ENCODE data around the gene ATG9B.

Gene ATG9B

GRCh38 chr7:150998341-150998740 is 26.0 kb downstream of the ATG9B start:
- no peak for DNase-seq

GRCh38 chr7:150997817-150998216 is 26.5 kb downstream of the ATG9B start:
- no peak for DNase-seq

DNA sequence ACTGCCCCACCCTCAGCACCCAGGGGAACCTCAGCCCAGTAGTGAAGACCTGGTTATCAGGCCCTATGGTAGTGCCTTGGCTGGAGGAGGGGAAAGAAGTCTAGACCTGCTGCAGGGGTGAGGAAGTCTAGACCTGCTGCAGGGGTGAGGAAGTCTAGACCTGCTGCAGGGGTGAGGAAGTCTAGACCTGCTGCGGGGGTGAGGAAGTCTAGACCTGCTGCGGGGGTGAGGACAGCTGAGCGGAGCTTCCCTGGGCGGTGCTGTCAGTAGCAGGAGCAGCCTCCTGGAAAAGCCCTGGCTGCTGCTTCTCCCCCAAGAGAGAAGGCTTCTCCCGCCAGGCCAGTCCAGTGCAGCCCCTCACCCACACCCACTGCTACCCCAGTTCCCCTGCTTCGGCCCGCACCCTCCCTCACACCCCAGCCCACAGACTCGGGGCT is 27.2 kb downstream of the ATG9B start:
- no peak for DNase-seq

DNA sequence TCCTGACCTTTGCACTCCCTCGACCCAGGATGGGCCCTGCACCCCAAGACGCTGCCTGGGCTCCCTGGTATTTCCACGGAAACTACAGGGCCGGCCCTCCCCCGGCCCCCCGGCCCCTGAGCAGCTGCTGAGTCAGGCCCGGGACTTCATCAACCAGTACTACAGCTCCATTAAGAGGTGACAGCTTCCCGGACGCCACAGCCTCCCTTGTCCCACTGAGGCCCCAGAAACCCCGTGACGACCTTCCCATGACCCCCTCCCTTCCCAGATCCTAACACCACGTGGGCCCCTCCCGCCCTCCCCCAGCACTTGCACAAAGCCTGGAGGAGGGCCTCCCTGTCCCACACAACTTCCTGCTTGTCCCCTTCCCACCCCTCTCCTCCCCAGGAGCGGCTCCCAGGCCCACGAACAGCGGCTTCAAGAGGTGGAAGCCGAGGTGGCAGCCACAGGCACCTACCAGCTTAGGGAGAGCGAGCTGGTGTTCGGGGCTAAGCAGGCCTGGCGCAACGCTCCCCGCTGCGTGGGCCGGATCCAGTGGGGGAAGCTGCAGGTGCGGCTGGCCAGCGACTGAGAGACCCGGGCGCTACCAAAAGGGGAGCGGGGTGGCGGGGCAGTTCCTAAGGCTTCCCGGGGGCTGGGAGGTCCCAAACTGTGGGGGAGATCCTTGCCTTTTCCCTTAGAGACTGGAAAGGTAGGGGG is 27.8 kb downstream of the ATG9B start:
- no peak for DNase-seq

DNA sequence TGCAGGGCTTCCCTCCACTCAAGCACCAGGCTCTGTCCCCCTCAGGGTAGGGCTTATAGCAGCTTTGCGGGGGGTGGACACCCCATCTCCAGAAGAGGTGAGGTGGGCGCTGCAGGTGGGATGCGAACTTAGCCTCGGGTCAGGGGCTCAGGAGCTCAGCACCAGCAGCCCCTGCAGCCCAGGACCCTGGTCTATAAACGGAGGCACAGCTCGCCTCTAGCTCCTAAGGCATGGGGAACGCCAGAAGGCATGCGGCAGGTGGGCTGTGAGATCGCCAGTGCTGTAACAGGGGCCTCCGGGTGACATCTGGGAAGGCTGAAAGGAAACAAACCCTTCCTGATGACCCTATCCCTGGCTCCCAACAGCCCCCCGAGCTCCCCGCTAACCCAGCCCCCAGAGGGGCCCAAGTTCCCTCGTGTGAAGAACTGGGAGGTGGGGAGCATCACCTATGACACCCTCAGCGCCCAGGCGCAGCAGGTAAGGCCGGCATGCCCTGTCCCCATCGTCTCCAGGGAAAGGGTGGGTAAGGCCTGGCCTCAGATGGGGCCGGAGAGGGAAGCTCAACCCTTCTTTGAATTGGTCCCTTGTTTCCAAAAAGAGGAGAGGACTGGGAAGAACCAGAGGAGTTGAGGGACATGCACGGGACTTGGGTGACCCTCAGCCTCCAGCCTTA is 29.3 kb downstream of the ATG9B start:
- no peak for DNase-seq

- DNase-seq = peak; percentile 95
Observed at GRCh38 chr7:150994141-150994837, 30.0 kb downstream of the ATG9B start.

GRCh38 chr7:150993511-150993910 is 30.8 kb downstream of the ATG9B start:
- no peak for DNase-seq

DNA sequence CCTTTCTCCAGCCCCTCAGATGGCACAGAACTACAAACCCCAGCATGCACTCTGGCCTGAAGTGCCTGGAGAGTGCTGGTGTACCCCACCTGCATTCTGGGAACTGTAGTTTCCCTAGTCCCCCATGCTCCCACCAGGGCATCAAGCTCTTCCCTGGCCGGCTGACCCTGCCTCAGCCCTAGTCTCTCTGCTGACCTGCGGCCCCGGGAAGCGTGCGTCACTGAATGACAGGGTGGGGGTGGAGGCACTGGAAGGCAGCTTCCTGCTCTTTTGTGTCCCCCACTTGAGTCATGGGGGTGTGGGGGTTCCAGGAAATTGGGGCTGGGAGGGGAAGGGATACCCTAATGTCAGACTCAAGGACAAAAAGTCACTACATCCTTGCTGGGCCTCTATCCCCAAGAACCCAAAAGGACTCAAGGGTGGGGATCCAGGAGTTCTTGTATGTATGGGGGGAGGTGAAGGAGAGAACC is 31.4 kb downstream of the ATG9B start:
- peak; percentile 58 for DNase-seq

- no peak for DNase-seq
Observed at GRCh38 chr7:150992051-150992640, 32.1 kb downstream of the ATG9B start.

DNA sequence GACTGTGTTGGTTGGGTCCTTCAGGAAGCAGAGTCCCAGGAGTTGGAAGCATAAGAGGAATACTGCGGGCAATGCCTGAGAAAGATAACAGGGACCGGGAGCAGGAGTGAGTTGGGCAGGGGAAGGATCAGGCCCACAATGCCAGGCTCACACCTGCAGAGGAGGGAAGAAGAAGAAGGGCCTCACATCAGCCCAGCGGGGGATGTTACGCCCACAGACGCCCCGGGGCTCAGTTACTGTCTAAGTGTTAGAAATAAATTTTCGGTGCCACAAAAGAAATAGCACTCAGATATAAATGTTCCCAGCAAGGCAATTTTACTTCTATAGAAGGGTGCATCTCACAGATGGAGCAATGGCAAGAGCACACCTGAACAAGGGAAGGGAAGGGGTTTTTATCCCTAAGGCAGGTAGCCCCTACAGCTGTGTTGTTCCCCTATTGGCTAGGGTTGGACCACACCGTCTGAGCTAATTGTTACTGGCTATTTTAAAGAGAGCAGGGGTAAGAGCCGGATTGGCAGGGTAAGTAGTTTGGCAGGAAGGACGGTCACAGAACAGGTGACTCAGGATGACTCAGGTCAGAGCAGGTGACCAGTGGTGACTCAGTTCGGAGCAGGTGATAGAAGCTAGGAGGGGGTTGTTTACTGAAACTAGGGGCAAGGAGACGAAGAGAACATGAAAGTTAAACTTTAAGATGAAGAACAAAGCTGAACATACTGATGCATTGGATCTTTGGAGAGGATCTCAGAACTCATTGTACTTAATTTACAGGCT is 33.7 kb downstream of the ATG9B start, which contains the start of gene NOS3:
Gene NOS3 (plus strand): TSS at position 602 of the 771 bp plus-strand sequence. CDS start 2,787 bp downstream, outside the sequence.
- DNase-seq = no peak

DNA sequence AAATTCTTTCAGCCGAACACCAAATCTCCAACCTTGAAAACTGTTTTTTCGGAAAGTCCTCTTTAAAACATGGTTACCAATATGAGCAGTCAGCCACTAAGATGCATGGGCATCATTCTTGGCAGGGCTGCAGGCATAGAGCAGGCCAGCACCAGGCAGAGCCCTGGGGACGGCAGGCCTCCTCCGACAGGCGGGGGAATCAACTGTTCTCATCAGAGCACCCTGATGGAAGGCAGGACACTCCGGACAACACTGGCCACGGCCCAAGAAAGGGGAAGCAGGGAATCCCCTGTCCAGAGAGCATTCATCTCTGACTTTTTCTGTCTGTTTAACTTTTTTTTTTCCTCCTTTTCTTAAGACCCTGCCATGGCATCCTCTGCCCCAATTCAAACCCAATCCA is 34.8 kb downstream of the ATG9B start:
- no peak for DNase-seq

DNA sequence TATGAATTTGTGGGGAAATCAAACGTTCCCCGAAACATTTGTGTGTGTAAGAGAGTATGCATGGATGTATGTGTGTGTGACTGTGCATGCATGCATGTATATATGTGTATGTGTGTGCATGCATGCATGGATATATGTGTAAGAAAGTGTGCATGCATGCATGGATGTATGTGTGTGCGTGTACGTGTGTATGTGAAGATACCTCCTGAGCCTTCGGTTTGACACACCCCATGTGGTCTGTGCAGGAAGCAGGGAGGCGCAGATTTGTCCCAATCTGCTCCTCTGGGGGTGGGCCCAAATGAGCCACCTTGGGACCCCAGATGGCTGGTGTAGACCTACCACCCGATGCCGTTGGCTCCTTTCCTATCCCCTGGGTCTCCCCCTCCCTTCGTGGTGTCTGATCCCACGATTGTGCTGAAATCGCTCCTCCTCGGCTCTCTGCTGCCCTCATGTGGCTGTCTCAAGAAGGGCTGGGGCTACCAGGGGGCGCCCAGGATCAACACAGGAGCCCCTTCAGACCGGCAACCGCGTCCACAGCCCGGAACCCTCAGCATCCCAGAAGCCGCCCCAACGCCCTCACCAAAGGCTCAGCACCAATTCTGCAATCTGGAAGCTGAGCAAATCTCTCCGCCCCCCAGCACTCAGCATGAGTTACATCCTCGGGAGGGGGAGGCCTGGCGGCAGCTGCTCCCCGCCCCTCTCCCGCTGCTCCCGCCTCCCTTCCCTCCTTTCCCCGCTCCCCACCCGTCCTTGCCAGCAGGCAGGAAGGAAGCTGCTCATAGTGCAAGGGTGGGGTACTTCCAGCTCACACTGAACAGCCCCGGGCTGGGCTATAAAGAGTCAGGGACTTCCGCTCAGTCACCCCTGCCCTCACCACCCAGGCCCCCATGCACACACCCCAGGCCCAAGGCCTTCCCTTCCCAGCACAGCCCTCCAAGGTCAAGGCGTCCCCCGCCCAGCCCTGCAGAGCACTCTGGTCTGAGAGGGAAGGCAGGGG is 35.8 kb downstream of the ATG9B start:
- peak; percentile 65 for DNase-seq

DNA sequence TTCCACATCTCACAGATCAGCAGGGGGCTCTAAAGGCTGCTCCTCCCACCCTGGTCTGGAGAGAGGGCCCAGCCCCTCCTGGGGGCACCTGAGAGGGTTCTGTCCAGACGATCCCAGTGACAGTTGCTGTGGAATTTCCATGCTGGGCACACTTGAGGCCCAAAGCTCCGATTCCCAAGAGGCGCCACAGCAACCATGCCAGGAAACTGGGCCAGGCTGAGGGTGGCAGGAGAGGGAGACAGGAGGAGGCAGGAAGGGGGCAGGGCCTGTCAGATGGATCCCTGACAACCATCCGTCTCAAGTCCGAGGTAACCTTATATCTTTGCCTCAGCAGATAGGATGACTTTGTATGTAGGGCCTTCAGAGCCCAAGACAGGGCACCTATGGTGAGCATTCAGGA is 37.7 kb downstream of the ATG9B start:
- no peak for DNase-seq

GRCh38 chr7:150986099-150986512 is 38.2 kb downstream of the ATG9B start:
- peak; percentile 78 for DNase-seq

DNA sequence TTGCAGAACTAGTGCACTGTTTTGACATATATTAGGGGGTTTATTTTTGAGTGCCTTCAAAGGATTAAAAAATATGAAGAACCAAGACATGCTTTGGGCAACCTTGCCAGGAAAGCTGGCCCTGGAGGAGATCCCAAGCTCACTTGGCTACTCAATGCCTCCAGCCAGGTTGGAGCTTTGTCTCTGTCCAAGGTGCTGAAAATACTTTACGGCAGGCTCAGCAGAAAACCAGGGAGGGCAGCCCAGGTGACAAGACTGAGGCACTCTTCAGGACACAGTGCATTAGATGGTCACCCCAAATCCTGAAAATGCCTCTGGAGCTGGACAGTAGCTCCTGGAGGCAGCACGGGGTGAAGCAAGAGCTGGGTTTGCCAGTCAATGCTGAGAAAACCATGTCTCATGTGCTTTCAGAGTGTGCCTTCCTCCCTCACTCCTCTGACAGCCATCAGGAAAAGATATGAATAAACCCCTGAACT is 40.4 kb downstream of the ATG9B start:
- DNase-seq = peak; percentile 65

DNA sequence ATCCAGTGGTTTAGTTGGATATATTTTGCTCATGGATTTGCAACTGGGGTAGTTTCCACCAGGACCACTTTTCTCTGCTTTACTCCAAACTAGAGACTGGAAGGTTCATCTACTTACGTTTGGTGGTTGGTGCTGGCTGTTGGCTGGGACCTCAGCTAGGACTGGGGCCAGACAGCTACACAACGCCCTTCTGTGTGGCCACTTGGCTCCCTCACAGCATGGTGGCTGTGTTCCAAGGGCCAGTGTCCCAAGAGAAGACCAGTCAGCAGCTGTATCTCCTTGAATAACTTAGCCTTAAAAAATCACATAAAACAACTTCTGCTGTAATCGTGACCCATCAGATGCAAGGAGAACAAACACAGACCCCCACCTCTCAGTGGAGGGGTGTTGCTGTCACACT is 41.9 kb downstream of the ATG9B start:
- no peak for DNase-seq

GRCh38 chr7:150981644-150982043 is 42.6 kb downstream of the ATG9B start:
- no peak for DNase-seq

GRCh38 chr7:150980663-150981062 is 43.6 kb downstream of the ATG9B start:
- DNase-seq = no peak

- no peak for DNase-seq
Observed at GRCh38 chr7:150979713-150980390, 44.4 kb downstream of the ATG9B start.

- DNase-seq = no peak
Observed at GRCh38 chr7:150978126-150978789, 46.0 kb downstream of the ATG9B start, which contains the start of gene KCNH2. Gene KCNH2 (minus strand): TSS chr7:150978321. CDS start chr7:150977913, 408 bp downstream.
